Cerebellar nuclear complex (tissue), 1 donor: ENCODE measurements around the gene E4F1.
"Not testable (repeated sequence)": the region's sequence is repeated elsewhere in the genome, so short reads cannot be mapped to it uniquely, and the experiment has no call there.

Experiments used
- DNase-seq, 2 experiments: peaks; one replicate each; lab custom pipeline; 2025; lab: John Stamatoyannopoulos, UW

E4F1 gene

GRCh38 chr16:2244926-2245795, 21.8 kb downstream of the E4F1 start:
- DNase-seq, result no peak

DNA sequence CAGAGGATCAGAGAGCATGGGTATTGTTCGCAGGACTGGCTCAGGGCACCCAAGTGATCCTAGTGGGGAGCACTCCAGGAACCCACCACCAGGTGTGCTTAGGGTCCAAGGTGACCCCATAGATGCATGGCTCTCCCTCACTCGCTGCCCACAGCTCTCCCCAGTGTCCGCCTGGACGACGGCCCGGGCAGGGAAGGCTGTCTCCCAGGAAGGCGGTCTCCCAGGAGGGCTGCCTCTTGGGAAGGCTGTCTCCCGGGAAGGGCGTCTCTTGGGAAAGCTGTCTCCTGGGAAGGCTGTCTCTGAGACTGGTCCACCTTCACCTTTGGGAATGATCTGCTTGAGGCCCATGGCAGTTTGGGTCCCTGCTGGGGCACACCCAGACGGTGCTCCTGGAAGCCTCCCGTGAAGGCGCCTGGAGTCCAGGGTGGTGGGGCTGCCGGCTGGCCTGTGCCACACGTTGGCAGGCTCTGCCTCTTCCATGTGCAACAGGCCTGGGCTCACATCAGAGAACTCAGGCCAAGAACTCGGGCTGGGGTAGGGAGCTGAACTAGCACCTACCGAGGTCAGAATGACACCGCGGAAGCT, 23.0 kb downstream of the E4F1 start:
- no peak for DNase-seq

- no peak for DNase-seq
Observed at GRCh38 chr16:2250652-2251295, 27.4 kb downstream of the E4F1 start.

- DNase-seq, result peak; percentile 63 to 74
Observed at GRCh38 chr16:2251296-2252111, 28.1 kb downstream of the E4F1 start, which contains the start of gene ECI1. TSS of gene ECI1 (minus strand) at chr16:2251587. CDS start at chr16:2251566, 21 bp downstream.

- DNase-seq, result no peak
Observed at GRCh38 chr16:2252806-2253148, 29.4 kb downstream of the E4F1 start.

DNA sequence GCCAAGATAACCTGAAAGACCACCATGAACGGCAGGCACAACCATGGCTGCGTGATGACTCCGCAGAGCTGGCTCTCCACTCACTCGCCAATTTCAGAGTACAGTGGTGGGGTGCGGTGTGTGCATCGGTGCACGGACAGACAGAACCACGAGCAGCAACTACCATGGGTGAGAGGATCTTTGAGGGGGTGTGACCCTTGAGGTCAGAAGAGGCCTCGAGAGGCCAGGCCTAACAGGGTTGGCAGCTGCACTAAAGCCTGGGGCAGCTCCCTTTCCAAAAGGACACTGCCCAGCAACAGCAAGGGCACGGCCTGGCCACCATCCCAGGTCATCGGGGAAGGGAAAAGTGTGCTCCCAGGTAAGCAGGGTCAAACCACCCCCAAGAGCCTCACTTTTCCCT, 29.9 kb downstream of the E4F1 start:
- no peak for DNase-seq

GRCh38 chr16:2256531-2257140, 33.2 kb downstream of the E4F1 start:
- no peak for DNase-seq

DNA sequence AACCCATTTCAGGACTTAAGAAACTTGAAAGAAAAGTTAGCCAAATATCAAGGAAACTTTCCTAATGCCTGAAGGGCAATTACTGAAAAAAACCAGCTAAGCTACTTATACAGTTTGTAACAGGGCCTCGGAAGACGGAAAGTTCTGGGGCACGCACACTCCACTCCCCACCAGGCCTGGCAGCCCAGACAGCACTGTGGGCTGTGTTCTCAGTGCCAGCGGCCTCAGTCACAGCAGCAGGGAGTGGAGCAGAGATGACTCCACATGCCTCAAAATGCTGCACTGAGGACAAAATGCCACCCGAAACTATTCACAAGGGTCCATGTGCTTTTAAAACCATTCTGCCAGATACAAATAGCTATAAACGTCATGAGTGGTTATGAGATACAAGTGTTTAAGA, 34.3 kb downstream of the E4F1 start:
- no peak for DNase-seq

- not testable (repeated sequence) for DNase-seq
Observed at GRCh38 chr16:2258530-2258929, 35.1 kb downstream of the E4F1 start.

DNA sequence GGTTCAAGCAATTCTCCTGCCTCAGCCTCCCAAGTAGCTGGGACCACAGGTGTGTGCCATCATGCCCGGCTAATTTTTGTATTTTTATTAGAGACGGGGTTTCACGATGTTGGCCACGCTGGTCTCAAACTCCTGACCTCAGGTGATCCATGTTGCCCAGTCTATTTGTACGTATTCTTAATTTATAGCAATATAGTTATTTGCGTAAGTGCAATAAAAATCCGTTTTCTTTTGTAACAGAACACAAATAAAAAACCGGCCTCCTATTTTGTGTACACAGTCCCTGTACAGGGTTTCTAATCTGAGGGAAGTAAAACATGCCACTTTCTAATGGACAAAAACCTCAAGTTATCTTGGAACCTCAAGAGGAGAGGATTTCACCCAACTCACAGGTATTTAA, 36.9 kb downstream of the E4F1 start:
- DNase-seq, result no peak

DNA sequence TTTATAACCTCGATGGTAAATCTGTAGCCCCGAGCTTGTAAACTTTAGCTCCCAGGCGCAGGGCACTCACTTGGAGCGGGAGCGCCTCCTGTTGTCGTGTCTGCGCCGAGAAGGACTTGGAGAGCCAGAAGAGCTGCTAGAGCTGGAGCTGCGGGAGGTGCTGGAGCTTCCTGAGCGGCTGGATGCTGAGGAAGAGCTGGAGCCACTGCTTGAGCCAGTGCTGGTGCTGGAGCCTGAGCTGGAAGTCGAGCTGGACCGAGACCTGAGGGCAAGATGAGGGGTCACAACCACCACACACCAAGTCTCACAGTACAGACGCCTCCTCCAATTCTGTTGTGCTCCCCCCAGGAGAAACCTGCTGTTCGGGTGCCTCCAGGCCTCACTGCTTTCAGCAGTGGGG, 39.6 kb downstream of the E4F1 start:
- DNase-seq, result not testable (repeated sequence)

DNA sequence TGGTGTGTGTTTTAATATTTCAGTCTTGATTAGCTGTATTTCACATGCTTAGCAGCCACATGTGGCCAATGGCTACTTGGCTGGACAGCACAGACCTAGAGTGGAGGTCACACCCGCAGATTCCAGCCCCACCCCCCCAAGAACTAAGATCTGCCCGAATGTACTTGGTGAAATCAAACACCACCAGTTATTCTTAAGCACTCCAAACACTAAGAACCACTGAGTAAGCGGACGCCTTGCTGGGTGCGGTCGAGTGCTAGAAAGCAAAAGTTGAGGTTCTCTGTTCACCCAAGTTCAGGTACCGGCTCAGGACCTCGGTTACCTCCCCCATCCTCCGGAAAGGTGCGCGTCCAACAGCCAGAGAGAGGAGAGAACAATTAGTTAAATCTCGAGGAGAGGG, 43.5 kb downstream of the E4F1 start:
- not testable (repeated sequence) for DNase-seq

- not testable (repeated sequence) for DNase-seq
Observed at GRCh38 chr16:2267505-2267912, 44.1 kb downstream of the E4F1 start.

DNA sequence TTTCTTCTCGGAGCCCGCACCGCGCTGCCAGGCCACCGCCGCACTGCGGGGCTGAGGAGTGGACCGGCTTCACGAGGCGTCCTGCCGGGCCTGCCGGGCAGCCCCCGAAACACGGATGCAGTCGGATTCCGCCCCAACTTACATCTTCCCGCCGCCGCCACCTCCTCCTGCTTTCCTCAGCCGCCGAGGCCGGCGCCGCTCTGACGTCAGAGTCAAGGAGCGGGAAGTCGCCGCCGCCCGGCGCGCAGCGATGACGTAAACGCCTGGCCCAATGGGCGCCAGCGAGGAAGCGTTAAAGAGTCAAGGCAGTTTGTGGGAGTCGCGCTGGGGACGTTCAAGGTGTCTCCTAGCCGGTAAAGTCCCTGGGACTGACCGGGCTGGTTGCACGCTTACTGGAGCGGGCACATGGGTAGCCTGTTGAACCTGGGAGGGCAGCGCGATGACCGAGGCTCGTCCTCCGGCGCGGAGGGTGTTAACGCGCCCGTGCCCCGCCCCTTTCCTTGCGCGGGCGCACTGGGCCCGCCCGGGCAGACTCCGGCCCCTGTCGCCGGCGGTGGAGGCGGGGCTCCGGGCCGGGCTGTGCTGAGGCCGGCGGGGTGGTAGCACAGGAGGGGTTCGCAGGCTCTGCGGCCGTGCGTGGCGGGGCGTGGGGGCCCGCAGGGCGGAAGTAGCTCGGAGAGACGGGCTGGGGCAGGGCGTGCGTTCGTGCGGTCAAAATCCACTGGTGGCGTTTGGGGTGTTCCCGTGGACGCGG, 44.7 kb downstream of the E4F1 start, which contains the start of gene RNPS1:
RNPS1 (minus strand) TSS at position 214 of the 754 bp plus-strand sequence. CDS start 3,483 bp downstream, outside the sequence.
- DNase-seq, result peak in 1 of 2 experiments; percentile 64

DNA sequence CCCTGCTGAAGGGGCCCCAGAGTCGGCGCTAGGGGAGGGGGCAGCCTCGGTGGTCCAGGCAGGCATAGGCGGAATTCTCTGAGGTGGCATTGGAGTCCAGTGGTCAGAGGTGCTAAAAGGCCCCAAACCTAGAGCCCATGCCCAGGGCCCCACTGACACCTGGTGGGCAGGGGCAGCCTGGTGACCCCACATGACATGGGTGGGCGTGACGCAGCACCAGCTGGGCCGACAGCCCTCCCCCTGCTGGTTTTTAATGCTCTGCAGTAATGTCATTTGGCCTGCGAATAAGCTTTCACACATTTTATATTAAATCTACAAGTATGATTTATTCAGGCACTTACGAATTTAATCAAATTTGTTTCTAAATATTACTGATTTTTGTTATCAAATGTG, 46.7 kb downstream of the E4F1 start:
- no peak for DNase-seq

DNA sequence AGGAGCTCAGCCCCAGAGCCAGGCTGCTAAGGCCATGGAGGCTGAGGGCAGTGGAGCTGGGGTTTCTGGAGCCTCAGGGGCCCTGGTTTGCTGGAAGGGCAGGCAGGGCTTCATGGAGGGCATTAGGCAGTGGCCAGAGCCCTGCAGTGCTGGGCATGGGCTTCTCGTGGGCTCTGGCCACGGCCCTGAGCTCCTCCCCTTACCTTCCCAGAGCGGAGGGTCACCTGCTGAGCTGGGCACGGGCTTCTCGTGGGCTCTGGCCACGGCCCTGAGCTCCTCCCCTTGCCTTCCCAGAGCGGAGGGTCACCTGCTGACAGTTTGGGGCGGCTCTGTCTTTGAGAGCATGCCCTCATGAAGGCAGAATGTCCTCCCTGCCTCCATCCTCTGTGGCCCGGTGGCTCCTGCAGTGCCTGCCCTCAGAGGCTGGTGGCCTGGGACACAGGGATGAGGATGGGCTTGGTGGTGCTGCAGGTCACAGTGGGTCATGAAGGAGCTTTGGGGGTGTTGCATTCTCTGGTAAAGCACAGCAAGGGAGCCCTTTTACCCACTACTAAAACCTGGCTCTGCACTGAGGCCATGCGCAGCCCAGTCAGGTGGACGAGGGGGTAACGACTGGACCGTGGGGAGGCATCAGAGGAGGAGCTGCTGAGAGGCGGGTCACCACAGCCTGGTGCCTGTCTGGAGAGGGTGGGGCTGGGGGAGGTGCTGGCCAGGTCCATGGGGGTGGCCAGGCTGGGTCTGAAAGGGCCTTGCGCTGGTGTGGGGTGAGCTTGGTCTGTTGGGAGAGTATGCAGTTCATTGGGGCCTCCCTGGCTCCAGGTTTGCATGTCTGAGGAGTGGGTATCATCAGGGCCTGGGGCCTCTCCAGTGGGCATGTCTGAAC, 47.4 kb downstream of the E4F1 start:
- no peak for DNase-seq

GRCh38 chr16:2271848-2272461, 48.6 kb downstream of the E4F1 start:
- DNase-seq, result no peak

- no peak for DNase-seq
Observed at GRCh38 chr16:2273484-2273883, 50.1 kb downstream of the E4F1 start.

GRCh38 chr16:2273931-2274330, 50.5 kb downstream of the E4F1 start:
- no peak for DNase-seq
